Gastrocnemius medialis (tissue), 4 donors: ENCODE measurements around the gene F9. TPM values are rescaled to one million over a fixed set of nuclear protein-coding genes. Genes with fewer than 3 reads are reported as not detected.
A peak's percentile ranks its signal among the peaks of the same experiment; 100 is the strongest.

Experiments
- ATAC-seq, 2 donors: fragments of 150-250 bp; one replicate each; pipeline ENCODE4 v1.9.1; 2016
- DNase-seq, 2 donors: peaks; one replicate each; pipeline ENCODE4 v3.0.0-alpha.2; 2019
- H3K27ac ChIP-seq, 4 donors: fragments of 200-600 bp; sonication (generic); 1 replicate in 1 of 4; 2 replicates in 3 of 4; pipeline ENCODE4 v1.5.1; 2016 to 2018; ENCODE audit warnings: mild to moderate bottlenecking in 2 of 4, moderate library complexity in 1 of 4
- H3K27me3 ChIP-seq, 3 donors: fragments of 200-600 bp; sonication (generic) in 2 of 3; 1 replicate in 1 of 3; 2 replicates in 2 of 3; pipeline versions ENCODE4 v1.5.1 to v1.6.0; 2016 to 2019; ENCODE audit warnings: mild to moderate bottlenecking in 1 of 3, moderate library complexity in 1 of 3
- H3K36me3 ChIP-seq, 2 donors: fragments of 200-600 bp; sonication (generic) in 1 of 2; one replicate each; pipeline ENCODE4 v1.5.1; 2017 to 2018
- H3K4me1 ChIP-seq, 2 donors: fragments of 200-600 bp; sonication (generic) in 1 of 2; one replicate each; pipeline ENCODE4 v1.5.1; 2016 to 2017; ENCODE audit warnings: mild to moderate bottlenecking in 2 of 2
- H3K4me3 ChIP-seq, 4 donors: fragments of 200-600 bp; sonication (generic) in 3 of 4; 1 replicate in 1 of 4; 2 replicates in 3 of 4; pipeline ENCODE4 v1.5.1; 2016 to 2019; ENCODE audit warnings: mild to moderate bottlenecking in 2 of 4
- H3K9me3 ChIP-seq, 3 donors: fragments of 200-600 bp; sonication (generic) in 2 of 3; 1 replicate in 1 of 3; 2 replicates in 2 of 3; pipeline ENCODE4 v1.5.1; 2016 to 2019
- CTCF ChIP-seq, 5 experiments: fragments of 450-650 bp in 3 of 5; fragments of 200-600 bp in 2 of 5; sonication (generic) in 2 of 5; IDR thresholded peaks in 4 of 5; conservative IDR thresholded peaks in 1 of 5; 1 replicate in 4 of 5; 2 replicates in 1 of 5; pipeline ENCODE4 v1.5.1; 2016 to 2019; ENCODE audit warnings: antibody characterized with exemption in 5 of 5, mild to moderate bottlenecking in 3 of 5, moderate library complexity in 3 of 5
- POLR2A ChIP-seq, 2 donors: fragments of 450-650 bp; IDR thresholded peaks; one replicate each; pipeline ENCODE4 v1.6.1; 2017; ENCODE audit warnings: antibody characterized with exemption in 2 of 2, mild to moderate bottlenecking in 2 of 2, moderate library complexity in 2 of 2
- in situ Hi-C, 4 donors: fragments of 200-750 bp; cut with MboI; loops; one replicate each; pipeline versions ENCODE4 v1.15.0 to v1.8.0; 2017; ENCODE audit warnings: low sequenced_read_pairs in 4 of 4
- intact Hi-C: fragments of 100-400 bp; cut with DNase I; formaldehyde crosslinking; loops from one replicate; pipeline ENCODE4 v1.15.1; 2023; ENCODE audit warnings: low total_unique reads
- total RNA-seq, 4 donors: library from RNA; depleted of rRNA; stranded (reverse); fragments of >200 nt; gene quantifications; one replicate each; pipeline versions ENCODE4 v1.1.0 to v1.2.3, GENCODE V29; 2016

F9 gene
- total RNA-seq, 4 donors from 2014 or later, result 0.46 to 0.53 TPM; not detected in 2

- TF ChIP-seq POLR2A (IDR thresholded peaks at IDR 0.05), result no peak
- TF ChIP-seq CTCF (IDR thresholded peaks at IDR 0.05 in 4 of 5, conservative IDR thresholded peaks at IDR 0.05 in 1 of 5), result no peak
- Histone ChIP-seq H3K27me3 (peaks cover 0 to 2% (median 0%) of the 10 kb centered on the region in 3 donors), H3K9me3 (no peaks in the 10 kb centered on the region), H3K27ac (no peak overlapping the region), H3K36me3 (no peaks in the 10 kb centered on the region), H3K4me3 (no peak overlapping the region), H3K4me1 (no peaks in the 10 kb centered on the region)
- in situ Hi-C loops (loop anchor here (10.0 to 25.0 kb wide), 3 partner anchors 417 to 792 kb away; no protein-coding TSS in a partner anchor), intact Hi-C loops (no loop called here)
- DNase-seq, result no peak
- ATAC-seq, result no peak
These were observed 23.8 kb downstream of the F9 start for GRCh38 chrX:139554376-139554775.

GRCh38 chrX:139554991-139555675 is 24.6 kb downstream of the F9 start:
- in situ Hi-C loops (loop anchor here (10.0 to 25.0 kb wide), 3 partner anchors 418 to 793 kb away; no protein-coding TSS in a partner anchor), intact Hi-C loops (loop anchor here (5.0 kb wide), 1 partner anchor 428 kb away; no protein-coding TSS in a partner anchor)
- Histone ChIP-seq H3K9me3 (no peaks in the 10 kb centered on the region), H3K27ac (no peak overlapping the region), H3K27me3 (peaks cover 0 to 2% (median 0%) of the 10 kb centered on the region in 3 donors), H3K4me3 (no peak overlapping the region), H3K4me1 (no peaks in the 10 kb centered on the region), H3K36me3 (no peaks in the 10 kb centered on the region)
- TF ChIP-seq CTCF (IDR thresholded peaks at IDR 0.05 in 4 of 5, conservative IDR thresholded peaks at IDR 0.05 in 1 of 5) (no peak), POLR2A (IDR thresholded peaks at IDR 0.05) (no peak)
- ATAC-seq (no peak), DNase-seq (no peak)

GRCh38 chrX:139559383-139560042 is 29.0 kb downstream of the F9 start:
- Histone ChIP-seq H3K4me3 (no peak overlapping the region), H3K9me3 (no peaks in the 10 kb centered on the region), H3K27me3 (no peaks in the 10 kb centered on the region), H3K4me1 (no peaks in the 10 kb centered on the region), H3K27ac (no peak overlapping the region), H3K36me3 (no peaks in the 10 kb centered on the region)
- no peak for TF ChIP-seq POLR2A (IDR thresholded peaks at IDR 0.05)
- peak in 3 of 5 experiments; percentile 47 to 57 (median 48) for TF ChIP-seq CTCF (IDR thresholded peaks at IDR 0.05 in 4 of 5, conservative IDR thresholded peaks at IDR 0.05 in 1 of 5)
- DNase-seq (peak in 1 of 2 donors; percentile 3), ATAC-seq (peak; percentile 69 to 80)
- in situ Hi-C loops, result loop anchor here (10.0 to 25.0 kb wide), 3 partner anchors 422 to 797 kb away; no protein-coding TSS in a partner anchor
- intact Hi-C loops, result loop anchor here (5.0 kb wide), 1 partner anchor 432 kb away; no protein-coding TSS in a partner anchor

- Histone ChIP-seq H3K36me3 (no peaks in the 10 kb centered on the region), H3K4me3 (no peak overlapping the region), H3K9me3 (no peaks in the 10 kb centered on the region), H3K27me3 (no peaks in the 10 kb centered on the region), H3K27ac (no peak overlapping the region), H3K4me1 (no peaks in the 10 kb centered on the region)
- intact Hi-C loops (no loop called here), in situ Hi-C loops (loop anchor here in 3 of 4 donors (25.0 kb wide), 2 partner anchors 423 to 798 kb away; no protein-coding TSS in a partner anchor)
- no peak for TF ChIP-seq CTCF (IDR thresholded peaks at IDR 0.05 in 4 of 5, conservative IDR thresholded peaks at IDR 0.05 in 1 of 5)
- no peak for TF ChIP-seq POLR2A (IDR thresholded peaks at IDR 0.05)
- ATAC-seq (no peak), DNase-seq (no peak)
These were observed 29.7 kb downstream of the F9 start for GRCh38 chrX:139560221-139560620.
